ENCODE data around the gene FAM78B. TPM values are rescaled to one million over a fixed set of nuclear protein-coding genes. Genes with fewer than 3 reads are reported as not detected.

The FAM78B gene
- total and polyA plus RNA-seq, 10 of the 15 experiments (the other 5 are each of a cell fraction or from before 2014, with no cell fraction given) = 0.10 to 4.9 (median 1.6) TPM

GRCh38 chr1:166151804-166152203 is 15.0 kb downstream of the FAM78B start:
- Histone ChIP-seq H3K4me1 (ENCODE audit: control insufficient read depth, insufficient read depth, low read length) (no peaks in the 10 kb centered on the region), H3K79me2 (ENCODE audit: control insufficient read depth, insufficient read depth, low read length) (no peaks in the 10 kb centered on the region), H3K9me3 (replicated peaks; ENCODE audit: control insufficient read depth, insufficient read depth, low read length) (no peaks in the 10 kb centered on the region; the same call in 2 of the 3 replicates), H3K4me2 (ENCODE audit: control insufficient read depth, insufficient read depth) (no peak overlapping the region), H3K9ac (ENCODE audit: control insufficient read depth, insufficient read depth, low read length) (no peak overlapping the region), H3K27ac (ENCODE audit: control insufficient read depth, insufficient read depth) (no peak overlapping the region), H3K27me3 (replicated peaks in 1 of 2; ENCODE audit: control insufficient read depth in 2 of 2, insufficient read depth in 2 of 2, low read length in 1 of 2) (no peaks in the 10 kb centered on the region), H3K36me3 (ENCODE audit: control insufficient read depth in 2 of 2, insufficient read depth in 2 of 2, low read length in 1 of 2) (no peaks in the 10 kb centered on the region), H2AFZ (ENCODE audit: control insufficient read depth, low read depth, low read length) (no peak overlapping the region), H4K20me1 (ENCODE audit: control insufficient read depth, insufficient read depth) (no peaks in the 10 kb centered on the region), H3K4me3 (no peak overlapping the region)
- FAIRE-seq (no peak), ATAC-seq (no peak), DNase-seq (ENCODE audit: low read depth, low spot score) (no peak)
- ChIA-PET POLR2A (no interaction called here), SMC1A (ENCODE audit: uncharacterized antibody, unreplicated experiment) (interaction anchor here (0.8 to 2.2 kb wide), 3 partner anchors 10 to 83 kb away, joined by 3 to 8 read pairs (median 3); no protein-coding TSS in a partner anchor), RAD21 (ENCODE audit: unreplicated experiment) (no interaction called here), CTCF (no interaction called here)
- in situ Hi-C loops (cut with MboI) = no loop called here
- intact Hi-C loops (cut with micrococcal nuclease; ENCODE audit: unreplicated experiment) = no loop called here
- no TSS peak for BruUV-seq (replicated peaks)
- 58% methylated on average over 5 of the region's 5 CpGs for WGBS (ENCODE audit: insufficient coverage, insufficient replicate concordance, low lambda C conversion rate, missing lambda C conversion rate)
- TF ChIP-seq EP300 (IDR thresholded peaks at IDR 0.05; ENCODE audit: borderline replicate concordance in 1 of 2, control insufficient read depth in 1 of 2, low read depth in 2 of 2, low read length in 2 of 2) (no peak), HCFC1 (IDR thresholded peaks at IDR 0.05; ENCODE audit: low read length) (no peak), CREB1 (IDR thresholded peaks at IDR 0.05; ENCODE audit: low read depth) (no peak), FOS (IDR thresholded peaks at IDR 0.05; ENCODE audit: borderline replicate concordance, extremely low read depth, insufficient read length) (no peak), SIN3A (IDR thresholded peaks at IDR 0.05; ENCODE audit: low read depth, low read length) (no peak), EED (IDR thresholded peaks at IDR 0.05; ENCODE audit: low read depth) (no peak), POU2F2 (IDR thresholded peaks at IDR 0.05; ENCODE audit: borderline replicate concordance, low read depth, low read length) (no peak), TAF1 (IDR thresholded peaks at IDR 0.05; ENCODE audit: borderline replicate concordance, low read depth, low read length) (no peak), TBL1XR1 (IDR thresholded peaks at IDR 0.05; ENCODE audit: low read depth, low read length) (no peak), IRF4 (IDR thresholded peaks at IDR 0.05; ENCODE audit: low read depth, low read length) (no peak), JUNB (IDR thresholded peaks at IDR 0.05) (no peak), IKZF1 (conservative IDR thresholded peaks at IDR 0.05) (no peak), CHD2 (IDR thresholded peaks at IDR 0.05; ENCODE audit: borderline replicate concordance, low read depth, low read length) (no peak), ESRRA (IDR thresholded peaks at IDR 0.05; ENCODE audit: low read length) (no peak), ZNF24 (IDR thresholded peaks at IDR 0.05) (no peak)
- TF ChIP-seq, protein P1, sequence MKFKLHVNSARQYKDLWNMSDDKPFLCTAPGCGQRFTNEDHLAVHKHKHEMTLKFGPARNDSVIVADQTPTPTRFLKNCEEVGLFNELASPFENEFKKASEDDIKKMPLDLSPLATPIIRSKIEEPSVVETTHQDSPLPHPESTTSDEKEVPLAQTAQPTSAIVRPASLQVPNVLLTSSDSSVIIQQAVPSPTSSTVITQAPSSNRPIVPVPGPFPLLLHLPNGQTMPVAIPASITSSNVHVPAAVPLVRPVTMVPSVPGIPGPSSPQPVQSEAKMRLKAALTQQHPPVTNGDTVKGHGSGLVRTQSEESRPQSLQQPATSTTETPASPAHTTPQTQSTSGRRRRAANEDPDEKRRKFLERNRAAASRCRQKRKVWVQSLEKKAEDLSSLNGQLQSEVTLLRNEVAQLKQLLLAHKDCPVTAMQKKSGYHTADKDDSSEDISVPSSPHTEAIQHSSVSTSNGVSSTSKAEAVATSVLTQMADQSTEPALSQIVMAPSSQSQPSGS (IDR thresholded peaks at IDR 0.05; ENCODE audit: low read length) = no peak
- TF ChIP-seq, protein P2, sequence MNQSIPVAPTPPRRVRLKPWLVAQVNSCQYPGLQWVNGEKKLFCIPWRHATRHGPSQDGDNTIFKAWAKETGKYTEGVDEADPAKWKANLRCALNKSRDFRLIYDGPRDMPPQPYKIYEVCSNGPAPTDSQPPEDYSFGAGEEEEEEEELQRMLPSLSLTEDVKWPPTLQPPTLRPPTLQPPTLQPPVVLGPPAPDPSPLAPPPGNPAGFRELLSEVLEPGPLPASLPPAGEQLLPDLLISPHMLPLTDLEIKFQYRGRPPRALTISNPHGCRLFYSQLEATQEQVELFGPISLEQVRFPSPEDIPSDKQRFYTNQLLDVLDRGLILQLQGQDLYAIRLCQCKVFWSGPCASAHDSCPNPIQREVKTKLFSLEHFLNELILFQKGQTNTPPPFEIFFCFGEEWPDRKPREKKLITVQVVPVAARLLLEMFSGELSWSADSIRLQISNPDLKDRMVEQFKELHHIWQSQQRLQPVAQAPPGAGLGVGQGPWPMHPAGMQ (IDR thresholded peaks at IDR 0.05; ENCODE audit: borderline replicate concordance) = no peak
- TF ChIP-seq, protein P3, sequence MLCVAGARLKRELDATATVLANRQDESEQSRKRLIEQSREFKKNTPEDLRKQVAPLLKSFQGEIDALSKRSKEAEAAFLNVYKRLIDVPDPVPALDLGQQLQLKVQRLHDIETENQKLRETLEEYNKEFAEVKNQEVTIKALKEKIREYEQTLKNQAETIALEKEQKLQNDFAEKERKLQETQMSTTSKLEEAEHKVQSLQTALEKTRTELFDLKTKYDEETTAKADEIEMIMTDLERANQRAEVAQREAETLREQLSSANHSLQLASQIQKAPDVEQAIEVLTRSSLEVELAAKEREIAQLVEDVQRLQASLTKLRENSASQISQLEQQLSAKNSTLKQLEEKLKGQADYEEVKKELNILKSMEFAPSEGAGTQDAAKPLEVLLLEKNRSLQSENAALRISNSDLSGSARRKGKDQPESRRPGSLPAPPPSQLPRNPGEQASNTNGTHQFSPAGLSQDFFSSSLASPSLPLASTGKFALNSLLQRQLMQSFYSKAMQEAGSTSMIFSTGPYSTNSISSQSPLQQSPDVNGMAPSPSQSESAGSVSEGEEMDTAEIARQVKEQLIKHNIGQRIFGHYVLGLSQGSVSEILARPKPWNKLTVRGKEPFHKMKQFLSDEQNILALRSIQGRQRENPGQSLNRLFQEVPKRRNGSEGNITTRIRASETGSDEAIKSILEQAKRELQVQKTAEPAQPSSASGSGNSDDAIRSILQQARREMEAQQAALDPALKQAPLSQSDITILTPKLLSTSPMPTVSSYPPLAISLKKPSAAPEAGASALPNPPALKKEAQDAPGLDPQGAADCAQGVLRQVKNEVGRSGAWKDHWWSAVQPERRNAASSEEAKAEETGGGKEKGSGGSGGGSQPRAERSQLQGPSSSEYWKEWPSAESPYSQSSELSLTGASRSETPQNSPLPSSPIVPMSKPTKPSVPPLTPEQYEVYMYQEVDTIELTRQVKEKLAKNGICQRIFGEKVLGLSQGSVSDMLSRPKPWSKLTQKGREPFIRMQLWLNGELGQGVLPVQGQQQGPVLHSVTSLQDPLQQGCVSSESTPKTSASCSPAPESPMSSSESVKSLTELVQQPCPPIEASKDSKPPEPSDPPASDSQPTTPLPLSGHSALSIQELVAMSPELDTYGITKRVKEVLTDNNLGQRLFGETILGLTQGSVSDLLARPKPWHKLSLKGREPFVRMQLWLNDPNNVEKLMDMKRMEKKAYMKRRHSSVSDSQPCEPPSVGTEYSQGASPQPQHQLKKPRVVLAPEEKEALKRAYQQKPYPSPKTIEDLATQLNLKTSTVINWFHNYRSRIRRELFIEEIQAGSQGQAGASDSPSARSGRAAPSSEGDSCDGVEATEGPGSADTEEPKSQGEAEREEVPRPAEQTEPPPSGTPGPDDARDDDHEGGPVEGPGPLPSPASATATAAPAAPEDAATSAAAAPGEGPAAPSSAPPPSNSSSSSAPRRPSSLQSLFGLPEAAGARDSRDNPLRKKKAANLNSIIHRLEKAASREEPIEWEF (IDR thresholded peaks at IDR 0.05; ENCODE audit: insufficient replicate concordance, low read depth, low read length) = no peak
- TF ChIP-seq, protein P4, sequence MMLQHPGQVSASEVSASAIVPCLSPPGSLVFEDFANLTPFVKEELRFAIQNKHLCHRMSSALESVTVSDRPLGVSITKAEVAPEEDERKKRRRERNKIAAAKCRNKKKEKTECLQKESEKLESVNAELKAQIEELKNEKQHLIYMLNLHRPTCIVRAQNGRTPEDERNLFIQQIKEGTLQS (IDR thresholded peaks at IDR 0.05; ENCODE audit: borderline replicate concordance, extremely low read depth, low read depth, low read length) = no peak

Measured in GM12878 (cell line).